ENCODE measurements around the gene CACHD1. TPM values are rescaled to one million over a fixed set of nuclear protein-coding genes. Genes with fewer than 3 reads are reported as not detected.

CACHD1 gene
- total and polyA plus RNA-seq, 2 experiments from 2014 or later, result 41.3 to 54.4 TPM

DNA sequence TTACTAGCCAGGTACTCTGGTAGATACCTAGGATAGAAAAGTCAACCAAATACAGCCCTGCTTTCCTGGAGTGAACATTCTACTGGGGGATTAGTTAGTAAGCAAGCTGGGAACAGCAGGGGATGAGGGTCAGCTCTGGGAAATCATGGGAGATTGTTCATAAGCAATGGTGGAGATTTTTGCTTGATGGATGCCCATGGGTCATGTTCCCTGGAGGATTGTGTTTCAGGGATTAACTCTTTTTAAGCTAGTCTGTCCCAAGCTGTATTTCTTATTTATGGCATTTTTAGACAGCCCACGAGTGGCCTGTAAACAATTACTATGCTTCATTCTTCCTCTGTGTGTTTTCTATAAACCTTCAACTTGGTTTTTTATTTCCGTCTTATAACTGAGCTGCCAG lies 18.9 kb downstream of the CACHD1 start:
- H3K27me3 ChIP-seq, result no peaks in the 10 kb centered on the region
- H3K36me3 ChIP-seq, result no peaks in the 10 kb centered on the region
- H3K27ac ChIP-seq, result no peak overlapping the region
- TF ChIP-seq, protein P1, sequence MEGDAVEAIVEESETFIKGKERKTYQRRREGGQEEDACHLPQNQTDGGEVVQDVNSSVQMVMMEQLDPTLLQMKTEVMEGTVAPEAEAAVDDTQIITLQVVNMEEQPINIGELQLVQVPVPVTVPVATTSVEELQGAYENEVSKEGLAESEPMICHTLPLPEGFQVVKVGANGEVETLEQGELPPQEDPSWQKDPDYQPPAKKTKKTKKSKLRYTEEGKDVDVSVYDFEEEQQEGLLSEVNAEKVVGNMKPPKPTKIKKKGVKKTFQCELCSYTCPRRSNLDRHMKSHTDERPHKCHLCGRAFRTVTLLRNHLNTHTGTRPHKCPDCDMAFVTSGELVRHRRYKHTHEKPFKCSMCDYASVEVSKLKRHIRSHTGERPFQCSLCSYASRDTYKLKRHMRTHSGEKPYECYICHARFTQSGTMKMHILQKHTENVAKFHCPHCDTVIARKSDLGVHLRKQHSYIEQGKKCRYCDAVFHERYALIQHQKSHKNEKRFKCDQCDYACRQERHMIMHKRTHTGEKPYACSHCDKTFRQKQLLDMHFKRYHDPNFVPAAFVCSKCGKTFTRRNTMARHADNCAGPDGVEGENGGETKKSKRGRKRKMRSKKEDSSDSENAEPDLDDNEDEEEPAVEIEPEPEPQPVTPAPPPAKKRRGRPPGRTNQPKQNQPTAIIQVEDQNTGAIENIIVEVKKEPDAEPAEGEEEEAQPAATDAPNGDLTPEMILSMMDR (IDR thresholded peaks at IDR 0.05; ENCODE audit: low read depth, low read length), result no peak
- peaks cover 29% of the 10 kb centered on the region for H3K4me1 ChIP-seq (ENCODE audit: low read depth)
- no peaks in the 10 kb centered on the region for H3K9me3 ChIP-seq (ENCODE audit: low read depth)
- H3K4me3 ChIP-seq, result no peak overlapping the region
- no peak for DNase-seq (ENCODE audit: low read depth in 1 of 2, low spot score in 1 of 2)

- Histone ChIP-seq H3K27ac (no peak overlapping the region), H3K4me1 (ENCODE audit: low read depth) (peaks cover 36% of the 10 kb centered on the region), H3K36me3 (no peaks in the 10 kb centered on the region), H3K9me3 (ENCODE audit: low read depth) (no peaks in the 10 kb centered on the region), H3K27me3 (no peaks in the 10 kb centered on the region), H3K4me3 (no peak overlapping the region)
- no peak for DNase-seq (ENCODE audit: low read depth in 1 of 2, low spot score in 1 of 2)
- TF ChIP-seq, protein P1 (IDR thresholded peaks at IDR 0.05; ENCODE audit: low read depth, low read length), result no peak
These were observed 19.8 kb downstream of the CACHD1 start for GRCh38 chr1:64489707-64490106.

DNA sequence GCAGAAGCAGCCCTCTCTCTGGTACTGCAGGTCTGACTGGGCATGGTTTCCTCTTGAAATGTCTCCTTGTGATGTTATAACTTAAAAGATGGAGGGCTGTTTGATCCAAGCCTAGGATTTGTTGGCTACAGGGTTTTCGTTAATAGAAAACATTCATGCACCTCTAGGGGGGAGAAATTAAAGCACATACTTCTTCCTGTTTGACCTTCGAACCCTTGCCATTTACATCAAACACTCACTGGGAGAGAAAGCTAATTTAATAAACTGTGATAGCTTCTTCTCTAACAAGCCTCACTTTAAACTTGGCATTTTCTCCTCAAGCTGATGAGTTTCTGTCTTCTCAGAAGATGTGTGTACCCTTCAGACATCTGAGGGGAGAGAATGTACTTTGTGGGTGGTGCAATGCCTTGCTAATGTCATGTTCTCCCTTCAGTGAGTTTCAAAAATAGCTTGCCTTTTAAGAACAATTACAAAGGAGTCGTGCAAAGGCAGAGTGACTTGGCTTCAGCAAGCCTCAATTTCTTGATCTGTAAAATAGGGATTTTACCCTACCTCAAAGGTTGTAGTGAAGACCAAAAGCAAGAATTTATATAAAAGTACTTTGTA lies 20.4 kb downstream of the CACHD1 start:
- Histone ChIP-seq H3K4me1 (ENCODE audit: low read depth) (peaks cover 41% of the 10 kb centered on the region), H3K9me3 (ENCODE audit: low read depth) (no peaks in the 10 kb centered on the region), H3K36me3 (no peaks in the 10 kb centered on the region), H3K4me3 (no peak overlapping the region), H3K27ac (no peak overlapping the region), H3K27me3 (no peaks in the 10 kb centered on the region)
- DNase-seq (ENCODE audit: low read depth in 1 of 2, low spot score in 1 of 2), result no peak
- TF ChIP-seq, protein P1 (IDR thresholded peaks at IDR 0.05; ENCODE audit: low read depth, low read length), result no peak

GRCh38 chr1:64492424-64492823 lies 22.5 kb downstream of the CACHD1 start:
- Histone ChIP-seq H3K9me3 (ENCODE audit: low read depth) (no peaks in the 10 kb centered on the region), H3K4me1 (ENCODE audit: low read depth) (peaks cover 51% of the 10 kb centered on the region), H3K36me3 (no peaks in the 10 kb centered on the region), H3K27me3 (no peaks in the 10 kb centered on the region), H3K4me3 (no peak overlapping the region), H3K27ac (no peak overlapping the region)
- TF ChIP-seq, protein P1 (IDR thresholded peaks at IDR 0.05; ENCODE audit: low read depth, low read length), result no peak
- DNase-seq (ENCODE audit: low read depth in 1 of 2, low spot score in 1 of 2), result no peak

DNA sequence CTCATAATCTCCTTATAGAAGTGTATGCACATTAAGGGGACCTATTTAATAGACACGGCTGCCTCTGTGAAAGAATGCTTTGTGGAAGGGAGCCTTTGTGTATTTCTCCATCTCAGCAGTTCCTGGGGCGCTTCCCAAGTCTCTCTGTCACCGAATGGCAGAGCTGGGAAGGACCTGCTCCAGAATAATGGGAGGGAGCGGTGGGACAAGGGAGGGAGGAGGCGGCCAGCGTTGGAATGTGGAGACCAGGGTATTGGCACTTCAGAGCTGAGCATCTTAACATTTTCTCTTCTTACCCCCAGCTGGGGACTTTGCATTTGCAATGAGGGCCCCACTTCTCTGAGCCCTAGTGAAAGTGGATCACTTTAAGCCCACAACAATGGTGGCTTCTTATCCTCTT lies 23.9 kb downstream of the CACHD1 start:
- Histone ChIP-seq H3K27me3 (no peaks in the 10 kb centered on the region), H3K36me3 (no peaks in the 10 kb centered on the region), H3K4me1 (ENCODE audit: low read depth) (peaks cover 51% of the 10 kb centered on the region), H3K27ac (no peak overlapping the region), H3K9me3 (ENCODE audit: low read depth) (no peaks in the 10 kb centered on the region), H3K4me3 (no peak overlapping the region)
- TF ChIP-seq, protein P1 (IDR thresholded peaks at IDR 0.05; ENCODE audit: low read depth, low read length), result no peak
- DNase-seq (ENCODE audit: low read depth in 1 of 2, low spot score in 1 of 2), result peak in 1 of 2 donors; percentile 46

All from cardiac muscle cell (in vitro differentiated cells and primary cell).